ENCODE data around the gene FCN1. TPM values are rescaled to one million over a fixed set of nuclear protein-coding genes. Genes with fewer than 3 reads are reported as not detected.

Gene FCN1
- polyA plus RNA-seq, 3 donors: 2,884 to 7,680 (median 6,268) TPM

- H3K36me3 Mint-ChIP-seq: no peaks in the 10 kb centered on the region
- intact Hi-C loops (cut with micrococcal nuclease): no loop called here
Observed at GRCh38 chr9:134895567-134895907, 22.2 kb downstream of the FCN1 start.

GRCh38 chr9:134895097-134895496, 22.6 kb downstream of the FCN1 start:
- no peaks in the 10 kb centered on the region for H3K79me2 ChIP-seq (ENCODE audit: insufficient read depth, low read length)
- H3K9ac ChIP-seq (ENCODE audit: insufficient read depth, low read length, poor library complexity, severe bottlenecking): no peak overlapping the region
- H3K4me1 Mint-ChIP-seq: peaks cover 24% of the 10 kb centered on the region
- H4K20me1 ChIP-seq (ENCODE audit: insufficient read depth, low read length): no peaks in the 10 kb centered on the region
- no peaks in the 10 kb centered on the region for H3K27me3 ChIP-seq (ENCODE audit: control insufficient read depth in 2 of 2, insufficient read depth in 2 of 2, low read length in 2 of 2)
- peak in 1 of 3 donors; percentile 0 for DNase-seq
- peaks cover 10 to 26% (median 11%) of the 10 kb centered on the region in 3 donors for H3K27me3 Mint-ChIP-seq (ENCODE audit: low read depth in 3 of 3)
- H3K27ac Mint-ChIP-seq: no peak overlapping the region
- peaks cover 16 to 23% of the 10 kb centered on the region in 2 donors for H3K4me1 ChIP-seq (ENCODE audit: control insufficient read depth in 1 of 2, insufficient read depth in 2 of 2, low read length in 2 of 2)
- H3K9me3 Mint-ChIP-seq: peaks cover 16 to 40% (median 29%) of the 10 kb centered on the region in 7 donors
- no peak overlapping the region for H2AFZ ChIP-seq (ENCODE audit: insufficient read depth, low read depth, low read length, poor library complexity, severe bottlenecking)
- no peak for TF ChIP-seq CTCF (IDR thresholded peaks at IDR 0.05)
- H3K4me2 ChIP-seq (replicated peaks; ENCODE audit: extremely low read depth, low read length, poor library complexity, severe bottlenecking): no peak overlapping the region
- WGBS (ENCODE audit: insufficient coverage): 100% methylated on average over 1 of the region's 3 CpGs
- intact Hi-C loops (cut with micrococcal nuclease): no loop called here
- H3K36me3 ChIP-seq (replicated peaks in 1 of 2; ENCODE audit: control insufficient read depth in 1 of 2, insufficient read depth in 2 of 2, low read length in 2 of 2): no peaks in the 10 kb centered on the region
- peaks cover 17 to 28% of the 10 kb centered on the region in 2 donors for H3K9me3 ChIP-seq (replicated peaks in 1 of 2; ENCODE audit: control insufficient read depth in 1 of 2, insufficient read depth in 1 of 2, low read length in 2 of 2)
- no peak overlapping the region for H3K27ac ChIP-seq (ENCODE audit: low read depth in 1 of 2, low read length in 2 of 2)
- peak overlapping the region in 1 of 2 donors; percentile 8 for H3K4me3 Mint-ChIP-seq
- no peak overlapping the region for H3K4me3 ChIP-seq (replicated peaks in 1 of 3; ENCODE audit: low read depth in 2 of 3, low read length in 3 of 3)
- no peaks in the 10 kb centered on the region for H3K36me3 Mint-ChIP-seq

More at GRCh38 chr9:134895567-134895907, 22.2 kb downstream of the FCN1 start:
- H3K9ac ChIP-seq (ENCODE audit: insufficient read depth, low read length, poor library complexity, severe bottlenecking): no peak overlapping the region
- H3K4me3 ChIP-seq (replicated peaks in 1 of 3; ENCODE audit: low read depth in 2 of 3, low read length in 3 of 3): no peak overlapping the region
- Mint-ChIP-seq H3K27me3 (ENCODE audit: low read depth in 3 of 3) (peaks cover 10 to 25% (median 12%) of the 10 kb centered on the region in 3 donors), H3K9me3 (peaks cover 20 to 44% (median 31%) of the 10 kb centered on the region in 7 donors), H3K4me1 (peaks cover 24% of the 10 kb centered on the region), H3K4me3 (peak overlapping the region in 1 of 2 donors; percentile 8), H3K27ac (no peak overlapping the region)
- no peaks in the 10 kb centered on the region for H3K36me3 ChIP-seq (replicated peaks in 1 of 2; ENCODE audit: control insufficient read depth in 1 of 2, insufficient read depth in 2 of 2, low read length in 2 of 2)
- no peaks in the 10 kb centered on the region for H3K79me2 ChIP-seq (ENCODE audit: insufficient read depth, low read length)
- no peaks in the 10 kb centered on the region for H4K20me1 ChIP-seq (ENCODE audit: insufficient read depth, low read length)
- DNase-seq: no peak
- TF ChIP-seq CTCF (IDR thresholded peaks at IDR 0.05): no peak
- H3K27me3 ChIP-seq (ENCODE audit: control insufficient read depth in 2 of 2, insufficient read depth in 2 of 2, low read length in 2 of 2): no peaks in the 10 kb centered on the region
- peaks cover 16 to 19% of the 10 kb centered on the region in 2 donors for H3K4me1 ChIP-seq (ENCODE audit: control insufficient read depth in 1 of 2, insufficient read depth in 2 of 2, low read length in 2 of 2)
- H3K4me2 ChIP-seq (replicated peaks; ENCODE audit: extremely low read depth, low read length, poor library complexity, severe bottlenecking): no peak overlapping the region
- H2AFZ ChIP-seq (ENCODE audit: insufficient read depth, low read depth, low read length, poor library complexity, severe bottlenecking): no peak overlapping the region
- H3K9me3 ChIP-seq (replicated peaks in 1 of 2; ENCODE audit: control insufficient read depth in 1 of 2, insufficient read depth in 1 of 2, low read length in 2 of 2): peaks cover 19 to 32% of the 10 kb centered on the region in 2 donors
- no CpG with 5 or more reads among the region's 2 CpGs for WGBS (ENCODE audit: insufficient coverage)
- H3K27ac ChIP-seq (ENCODE audit: low read depth in 1 of 2, low read length in 2 of 2): no peak overlapping the region

All from CD14-positive monocyte (primary cell).